HG02973 (cell line): ENCODE data around the gene TRIM49D2.
"Not testable (repeated sequence)": the region's sequence is repeated elsewhere in the genome, so short reads cannot be mapped to it uniquely, and the experiment has no call there.

Experiments
- ATAC-seq: cut with Tn5 transposase; IDR thresholded peaks from one replicate; pipeline ENCODE4 v1.9.1; 2021; ENCODE audit warnings: moderate library complexity; ENCODE audit not compliant: unreplicated experiment

TRIM49D2 gene

GRCh38 chr11:89923764-89924163 lies at the start of gene TRIM49D2:
TRIM49D2 (plus strand) TSS chr11:89924064; CDS start chr11:89926762, 2,698 bp downstream.
- not testable (repeated sequence) for ATAC-seq

GRCh38 chr11:89877511-89877910 lies 46.4 kb upstream of the TRIM49D2 start:
- not testable (repeated sequence) for ATAC-seq

GRCh38 chr11:89893245-89893644 lies 30.6 kb upstream of the TRIM49D2 start:
- ATAC-seq, result not testable (repeated sequence)

GRCh38 chr11:89900809-89901208 lies 23.1 kb upstream of the TRIM49D2 start:
- ATAC-seq, result not testable (repeated sequence)

- ATAC-seq, result no peak
Observed at GRCh38 chr11:89922195-89922660, 1.6 kb upstream of the TRIM49D2 start, which contains the start of gene TRIM49D1. TRIM49D1 (minus strand) TSS chr11:89922245; CDS start chr11:89917710, 4,535 bp downstream.

GRCh38 chr11:89960833-89961232 lies 37.0 kb downstream of the TRIM49D2 start:
- not testable (repeated sequence) for ATAC-seq

GRCh38 chr11:89965737-89966136 lies 41.9 kb downstream of the TRIM49D2 start, which contains the start of gene TRIM64:
TRIM64 (plus strand) TSS chr11:89966037; CDS start chr11:89968504, 2,467 bp downstream.
- ATAC-seq, result not testable (repeated sequence)
